Fibroblast of the aortic adventitia (primary cell): ENCODE results near the gene CCDC159. TPM values are rescaled to one million over a fixed set of nuclear protein-coding genes. Genes with fewer than 3 reads are reported as not detected.

Source experiments
- DNase-seq: peaks from one replicate; pipeline ENCODE4 v3.0.0-alpha.2; 2010; ENCODE audit warnings: low read depth
- H3K4me3 ChIP-seq: 2 replicates; pipeline ENCODE4 v1.5.1; 2011; ENCODE audit warnings: low read depth, mild to moderate bottlenecking, control low read depth, low read length, moderate library complexity
- CTCF ChIP-seq: IDR thresholded peaks from 2 replicates; pipeline ENCODE4 v1.5.1; 2011; ENCODE audit warnings: mild to moderate bottlenecking, low read length, control low read depth, inconsistent platforms; ENCODE audit not compliant: insufficient read depth
- total RNA-seq: library from RNA; depleted of rRNA; stranded (reverse); fragments of >200 nt; gene quantifications from 2 replicates; pipeline ENCODE4 v1.2.3, GENCODE V29; 2012; ENCODE audit warnings: low replicate concordance

Gene CCDC159
- total RNA-seq, 1 donor = 12.2 TPM

GRCh38 chr19:11399667-11400066, 53.3 kb downstream of the CCDC159 start:
- no peak overlapping the region for H3K4me3 ChIP-seq
- no peak for DNase-seq
- TF ChIP-seq CTCF = no peak

GRCh38 chr19:11400798-11401197, 54.5 kb downstream of the CCDC159 start:
- DNase-seq = no peak
- TF ChIP-seq CTCF = no peak
- H3K4me3 ChIP-seq = no peak overlapping the region

GRCh38 chr19:11401808-11402543, 55.7 kb downstream of the CCDC159 start:
- TF ChIP-seq CTCF = no peak
- H3K4me3 ChIP-seq = no peak overlapping the region
- no peak for DNase-seq

Other genes with a start within 250 kb of the CCDC159 start
- 8.9 and 49.0 TPM in 2 replicates for gene SPC24, start 190.7 kb upstream of the CCDC159 start, total RNA-seq
- gene KANK2, start 149.0 kb upstream of the CCDC159 start, total RNA-seq = 398 and 590 TPM in 2 replicates
- gene ANGPTL8, start 106.9 kb upstream of the CCDC159 start, total RNA-seq = not detected in 2 replicates
- 13.6 and 19.7 TPM in 2 replicates for gene DOCK6, start 84.0 kb upstream of the CCDC159 start, total RNA-seq
- not detected in 2 replicates for gene TSPAN16, start 50.4 kb upstream of the CCDC159 start, total RNA-seq
- 9.4 and 16.3 TPM in 2 replicates for gene RAB3D, start 6.9 kb upstream of the CCDC159 start, total RNA-seq
- 56.8 and 79.6 TPM in 2 replicates for gene TMEM205, start 251 bp upstream of the CCDC159 start, total RNA-seq
- gene PLPPR2, start 8.9 kb downstream of the CCDC159 start, total RNA-seq = 9.4 and 14.3 TPM in 2 replicates
- gene SWSAP1, start 28.1 kb downstream of the CCDC159 start, total RNA-seq = 0.41 and 0.45 TPM in 2 replicates
- gene EPOR, start 37.8 kb downstream of the CCDC159 start, total RNA-seq = 8.3 and 11.4 TPM in 2 replicates
- 0.41 and 2.3 TPM in 2 replicates for gene RGL3, start 72.8 kb downstream of the CCDC159 start, total RNA-seq
- gene ODAD3, start 88.6 kb downstream of the CCDC159 start, total RNA-seq = 0.08 and 0.45 TPM in 2 replicates
- 113 and 115 TPM in 2 replicates for gene PRKCSH, start 89.1 kb downstream of the CCDC159 start, total RNA-seq
- 0.45 TPM in 1 of 2 replicates, not detected in the other for gene ELAVL3, start 134.5 kb downstream of the CCDC159 start, total RNA-seq
- gene ZNF653, start 159.3 kb downstream of the CCDC159 start, total RNA-seq = 3.2 and 5.9 TPM in 2 replicates
- gene ECSIT, start 182.6 kb downstream of the CCDC159 start, total RNA-seq = 26.3 and 35.5 TPM in 2 replicates
- 2.2 and 4.2 TPM in 2 replicates for gene CNN1, start 192.3 kb downstream of the CCDC159 start, total RNA-seq
- gene ELOF1, start 212.7 kb downstream of the CCDC159 start, total RNA-seq = 17.9 and 33.5 TPM in 2 replicates
- 0.09 and 1.4 TPM in 2 replicates for gene ACP5, start 231.1 kb downstream of the CCDC159 start, total RNA-seq